ENCODE measurements around the gene CLDN4. TPM values are rescaled to one million over a fixed set of nuclear protein-coding genes. Genes with fewer than 3 reads are reported as not detected.
"Not testable (repeated sequence)": the region's sequence is repeated elsewhere in the genome, so short reads cannot be mapped to it uniquely, and the experiment has no call there.

CLDN4 gene
- total RNA-seq, result under 1 TPM in 1 of 2 experiments, not detected in 1; 0.10 TPM

- DNase-seq, result no peak
- peaks cover 32% of the 10 kb centered on the region for H3K4me1 Mint-ChIP-seq
- H3K27me3 Mint-ChIP-seq, result peaks cover 9% of the 10 kb centered on the region
- H3K4me3 Mint-ChIP-seq, result no peak within 1 kb of the TSS
- CTCF ChIA-PET, result no interaction called here
- H3K9me3 Mint-ChIP-seq, result no peaks in the 10 kb centered on the region
- no peak within 1 kb of the TSS for H3K27ac Mint-ChIP-seq
- H3K36me3 Mint-ChIP-seq (ENCODE audit: low read depth), result no peaks in the 10 kb centered on the region
- POLR2A ChIA-PET, result interaction anchor here (0.5 kb wide), 1 partner anchor 1230 kb away, joined by 3 read pairs; no protein-coding TSS in a partner anchor
Measured at GRCh38 chr7:73830681-73831583, at the start of gene CLDN4. CLDN4 (plus strand) TSS chr7:73830996; CDS start chr7:73831202, 206 bp downstream.

- H3K4me1 Mint-ChIP-seq, result no peaks in the 10 kb centered on the region
- no peaks in the 10 kb centered on the region for H3K36me3 Mint-ChIP-seq (ENCODE audit: low read depth)
- ChIA-PET POLR2A (no interaction called here), CTCF (no interaction called here)
- H3K27me3 Mint-ChIP-seq, result no peaks in the 10 kb centered on the region
- H3K27ac Mint-ChIP-seq, result no peak overlapping the region
- no peak overlapping the region for H3K4me3 Mint-ChIP-seq
- no peaks in the 10 kb centered on the region for H3K9me3 Mint-ChIP-seq
- DNase-seq, result no peak
Measured at GRCh38 chr7:73786588-73786987, 44.2 kb upstream of the CLDN4 start.

GRCh38 chr7:73787786-73788048, 43.1 kb upstream of the CLDN4 start:
- H3K36me3 Mint-ChIP-seq (ENCODE audit: low read depth); H3K4me3 Mint-ChIP-seq; CTCF ChIA-PET; H3K4me1 Mint-ChIP-seq; H3K27ac Mint-ChIP-seq; POLR2A ChIA-PET; H3K27me3 Mint-ChIP-seq; DNase-seq; H3K9me3 Mint-ChIP-seq: not testable (repeated sequence)

GRCh38 chr7:73789051-73789450, 41.7 kb upstream of the CLDN4 start:
- Mint-ChIP-seq H3K27ac (no peak overlapping the region), H3K9me3 (no peaks in the 10 kb centered on the region), H3K36me3 (ENCODE audit: low read depth) (no peaks in the 10 kb centered on the region), H3K4me3 (no peak overlapping the region), H3K4me1 (no peaks in the 10 kb centered on the region), H3K27me3 (no peaks in the 10 kb centered on the region)
- POLR2A ChIA-PET, result no interaction called here
- DNase-seq, result no peak
- CTCF ChIA-PET, result interaction anchor here (1.2 kb wide), 1 partner anchor 182 kb away, joined by 3 read pairs; no protein-coding TSS in a partner anchor

GRCh38 chr7:73791170-73791690, 39.6 kb upstream of the CLDN4 start:
- H3K4me3 Mint-ChIP-seq; H3K27me3 Mint-ChIP-seq; DNase-seq; CTCF ChIA-PET; H3K9me3 Mint-ChIP-seq; H3K36me3 Mint-ChIP-seq (ENCODE audit: low read depth); H3K4me1 Mint-ChIP-seq; POLR2A ChIA-PET; H3K27ac Mint-ChIP-seq: not testable (repeated sequence)

GRCh38 chr7:73795188-73795587, 35.6 kb upstream of the CLDN4 start:
- CTCF ChIA-PET; H3K27me3 Mint-ChIP-seq; DNase-seq; H3K9me3 Mint-ChIP-seq; H3K4me3 Mint-ChIP-seq; POLR2A ChIA-PET; H3K27ac Mint-ChIP-seq; H3K36me3 Mint-ChIP-seq (ENCODE audit: low read depth); H3K4me1 Mint-ChIP-seq: not testable (repeated sequence)

GRCh38 chr7:73796656-73797055, 34.1 kb upstream of the CLDN4 start:
- H3K36me3 Mint-ChIP-seq (ENCODE audit: low read depth); H3K4me3 Mint-ChIP-seq; H3K4me1 Mint-ChIP-seq; CTCF ChIA-PET; H3K27me3 Mint-ChIP-seq; H3K9me3 Mint-ChIP-seq; DNase-seq; POLR2A ChIA-PET; H3K27ac Mint-ChIP-seq: not testable (repeated sequence)

- POLR2A ChIA-PET; CTCF ChIA-PET; H3K9me3 Mint-ChIP-seq; H3K4me1 Mint-ChIP-seq; H3K27me3 Mint-ChIP-seq; DNase-seq; H3K36me3 Mint-ChIP-seq (ENCODE audit: low read depth); H3K27ac Mint-ChIP-seq; H3K4me3 Mint-ChIP-seq: not testable (repeated sequence)
Measured at GRCh38 chr7:73797176-73797575, 33.6 kb upstream of the CLDN4 start.

- no peak for DNase-seq
- CTCF ChIA-PET, result no interaction called here
- Mint-ChIP-seq H3K27ac (no peak overlapping the region), H3K4me3 (no peak overlapping the region), H3K36me3 (ENCODE audit: low read depth) (no peaks in the 10 kb centered on the region), H3K9me3 (no peaks in the 10 kb centered on the region), H3K27me3 (peaks cover 4% of the 10 kb centered on the region), H3K4me1 (no peaks in the 10 kb centered on the region)
- POLR2A ChIA-PET, result no interaction called here
Measured at GRCh38 chr7:73799282-73800141, 31.3 kb upstream of the CLDN4 start.

GRCh38 chr7:73801577-73801976, 29.2 kb upstream of the CLDN4 start:
- Mint-ChIP-seq H3K27me3 (peaks cover 6% of the 10 kb centered on the region), H3K9me3 (no peaks in the 10 kb centered on the region), H3K36me3 (ENCODE audit: low read depth) (no peaks in the 10 kb centered on the region), H3K4me1 (no peaks in the 10 kb centered on the region), H3K27ac (no peak overlapping the region), H3K4me3 (no peak overlapping the region)
- ChIA-PET POLR2A (no interaction called here), CTCF (no interaction called here)
- no peak for DNase-seq

- Mint-ChIP-seq H3K4me1 (no peaks in the 10 kb centered on the region), H3K27ac (no peak overlapping the region), H3K36me3 (ENCODE audit: low read depth) (no peaks in the 10 kb centered on the region), H3K27me3 (peaks cover 6% of the 10 kb centered on the region), H3K4me3 (no peak overlapping the region), H3K9me3 (no peaks in the 10 kb centered on the region)
- no peak for DNase-seq
- POLR2A ChIA-PET, result no interaction called here
- CTCF ChIA-PET, result no interaction called here
Measured at GRCh38 chr7:73802459-73802858, 28.3 kb upstream of the CLDN4 start.

- no peak for DNase-seq
- Mint-ChIP-seq H3K4me1 (no peaks in the 10 kb centered on the region), H3K4me3 (no peak overlapping the region), H3K27me3 (peaks cover 6% of the 10 kb centered on the region), H3K9me3 (no peaks in the 10 kb centered on the region), H3K27ac (no peak overlapping the region), H3K36me3 (ENCODE audit: low read depth) (no peaks in the 10 kb centered on the region)
- ChIA-PET CTCF (interaction anchor here (0.9 to 7.0 kb wide), 2 partner anchors 46 to 217 kb away, joined by 3 to 66 read pairs; no protein-coding TSS in a partner anchor), POLR2A (no interaction called here)
Measured at GRCh38 chr7:73809467-73809951, 21.3 kb upstream of the CLDN4 start.

GRCh38 chr7:73810998-73811360, 19.8 kb upstream of the CLDN4 start:
- Mint-ChIP-seq H3K27ac (no peak overlapping the region), H3K27me3 (peaks cover 4% of the 10 kb centered on the region), H3K4me3 (no peak overlapping the region), H3K4me1 (no peaks in the 10 kb centered on the region), H3K36me3 (ENCODE audit: low read depth) (no peaks in the 10 kb centered on the region), H3K9me3 (no peaks in the 10 kb centered on the region)
- CTCF ChIA-PET, result interaction anchor here (0.8 to 7.0 kb wide), 5 partner anchors 12 to 53 kb away, joined by 3 to 66 read pairs (median 6); no protein-coding TSS in a partner anchor
- POLR2A ChIA-PET, result no interaction called here
- DNase-seq, result no peak
